Measurements from ENCODE around the gene ABHD2. TPM values are rescaled to one million over a fixed set of nuclear protein-coding genes. Genes with fewer than 3 reads are reported as not detected.

Gene ABHD2
- total RNA-seq, 4 donors from 2014 or later = 50.0 to 79.9 (median 65.2) TPM

GRCh38 chr15:89106200-89106599, 17.9 kb downstream of the ABHD2 start:
- TF ChIP-seq CTCF (IDR thresholded peaks at IDR 0.05; ENCODE audit: low read depth) = no peak

GRCh38 chr15:89107984-89108383, 19.7 kb downstream of the ABHD2 start:
- no peak for TF ChIP-seq CTCF (IDR thresholded peaks at IDR 0.05; ENCODE audit: low read depth)

- no peak for TF ChIP-seq CTCF (IDR thresholded peaks at IDR 0.05; ENCODE audit: low read depth)
Measured at GRCh38 chr15:89108835-89109234, 20.6 kb downstream of the ABHD2 start.

GRCh38 chr15:89109238-89109637, 21.0 kb downstream of the ABHD2 start:
- TF ChIP-seq CTCF (IDR thresholded peaks at IDR 0.05; ENCODE audit: low read depth) = no peak

- no peak for TF ChIP-seq CTCF (IDR thresholded peaks at IDR 0.05; ENCODE audit: low read depth)
Measured at GRCh38 chr15:89110060-89110459, 21.8 kb downstream of the ABHD2 start.

- no peak for TF ChIP-seq CTCF (IDR thresholded peaks at IDR 0.05; ENCODE audit: low read depth)
Measured at GRCh38 chr15:89111352-89111751, 23.1 kb downstream of the ABHD2 start.

- no peak for TF ChIP-seq CTCF (IDR thresholded peaks at IDR 0.05; ENCODE audit: low read depth)
Measured at GRCh38 chr15:89111961-89112340, 23.7 kb downstream of the ABHD2 start.
